ENCODE results near the gene ZNF439. TPM values are rescaled to one million over a fixed set of nuclear protein-coding genes. Genes with fewer than 3 reads are reported as not detected.
A peak's percentile ranks its signal among the peaks of the same experiment; 100 is the strongest.

ZNF439 gene
- total and polyA plus RNA-seq, 2 of the 13 experiments (the other 11 are each of a cell fraction or from before 2014, with no cell fraction given) = 2.9 to 4.9 TPM

- TF ChIP-seq ARID4A (CRISPR knock-in tag; IDR thresholded peaks at IDR 0.05; ENCODE audit: borderline replicate concordance) = peak; percentile 92; the same call in 1 of the 2 replicates
- peak; percentile 32; the same call in 1 of the 2 replicates for TF ChIP-seq PHF21A (CRISPR knock-in tag; IDR thresholded peaks at IDR 0.05)
- TF ChIP-seq JARID2 (CRISPR knock-in tag; IDR thresholded peaks at IDR 0.05; ENCODE audit: insufficient replicate concordance) = no peak
- no peak for TF ChIP-seq XRCC5 (optimal IDR thresholded peaks at IDR 0.05; ENCODE audit: low read length)
- TF ChIP-seq ZNF234 (CRISPR knock-in tag; conservative IDR thresholded peaks at IDR 0.05) = 0 out of 2 replicates have a peak, but pooled peaks have one; percentile 70
- TF ChIP-seq ZNF549 (CRISPR knock-in tag; IDR thresholded peaks at IDR 0.05) = no peak
- peak; percentile 94; the same call in 1 of the 2 replicates for TF ChIP-seq BCL3 (CRISPR knock-in tag; IDR thresholded peaks at IDR 0.05)
- no peak for TF ChIP-seq ZNF142 (CRISPR knock-in tag; IDR thresholded peaks at IDR 0.05)
- peak; percentile 23 for TF ChIP-seq ZNF781 (CRISPR knock-in tag; IDR thresholded peaks at IDR 0.05; ENCODE audit: borderline replicate concordance, not compliant biosample characterization)
- no peak for TF ChIP-seq SKI (IDR thresholded peaks at IDR 0.05; ENCODE audit: partially characterized antibody)
- peak; percentile 93 for TF ChIP-seq ZNF501 (CRISPR knock-in tag; IDR thresholded peaks at IDR 0.05)
- TF ChIP-seq GATA4 (IDR thresholded peaks at IDR 0.05; ENCODE audit: borderline replicate concordance, low read depth) = 0 out of 2 replicates have a peak, but pooled peaks have one; percentile 80
- peak; percentile 57; the same call in 1 of the 2 replicates for TF ChIP-seq ZNF292 (CRISPR knock-in tag; IDR thresholded peaks at IDR 0.05; ENCODE audit: borderline replicate concordance, low read depth)
- no peak for TF ChIP-seq THAP7 (CRISPR knock-in tag; IDR thresholded peaks at IDR 0.05)
- no peak for TF ChIP-seq ZNF143 (CRISPR knock-in tag; IDR thresholded peaks at IDR 0.05)
- no peak for TF ChIP-seq ZNF782 (CRISPR knock-in tag; IDR thresholded peaks at IDR 0.05; ENCODE audit: borderline replicate concordance)
- no peak for TF ChIP-seq ZNF17 (CRISPR knock-in tag; IDR thresholded peaks at IDR 0.05)
Measured at GRCh38 chr19:11814029-11814699, 34.4 kb upstream of the ZNF439 start, which contains the start of gene ZNF440 (continued).
